ENCODE measurements around the gene PTPN4. TPM values are rescaled to one million over a fixed set of nuclear protein-coding genes. Genes with fewer than 3 reads are reported as not detected.

Gene PTPN4
- total RNA-seq, 1 experiment from 2014 or later: 46.8 TPM

- peak; percentile 66 to 70 for TF ChIP-seq CTCF (IDR thresholded peaks at IDR 0.05; ENCODE audit: insufficient read depth in 1 of 2, low read depth in 1 of 2, low read length in 1 of 2, severe bottlenecking in 1 of 2, unreplicated experiment in 1 of 2)
- BruUV-seq (replicated peaks): no TSS peak
- intact Hi-C loops (cut with micrococcal nuclease; ENCODE audit: unreplicated experiment): loop anchor here (1.0 to 10.0 kb wide), 4 partner anchors 50 to 422 kb away; partner anchors contain the start of gene EPB41L5
- Histone ChIP-seq H3K9me3 (no peaks in the 10 kb centered on the region), H3K4me1 (no peaks in the 10 kb centered on the region), H3K27me3 (replicated peaks; ENCODE audit: control insufficient read depth, insufficient read depth, low read length) (no peaks in the 10 kb centered on the region), H3K36me3 (ENCODE audit: control insufficient read depth, insufficient read depth, low read length) (no peaks in the 10 kb centered on the region), H3K4me3 (ENCODE audit: low read depth, low read length) (no peak overlapping the region)
- H3K27me3 Mint-ChIP-seq (ENCODE audit: insufficient read depth, unreplicated experiment): peaks cover 5% of the 10 kb centered on the region
- peak in 1 of 2 experiments; percentile 66 for DNase-seq
- ChIA-PET CTCF (interaction anchor here (1.5 kb wide), 1 partner anchor 70 kb away, joined by 14 read pairs; no protein-coding TSS in a partner anchor), POLR2A (no interaction called here)
- peaks cover 1% of the 10 kb centered on the region for H3K4me1 Mint-ChIP-seq (ENCODE audit: low read depth, unreplicated experiment)
- H3K36me3 Mint-ChIP-seq (ENCODE audit: insufficient read depth, unreplicated experiment): no peaks in the 10 kb centered on the region
- no peaks in the 10 kb centered on the region for H3K9me3 Mint-ChIP-seq (ENCODE audit: unreplicated experiment)
- H3K27ac Mint-ChIP-seq (ENCODE audit: unreplicated experiment): no peak overlapping the region
- no peak overlapping the region for H3K4me3 Mint-ChIP-seq (ENCODE audit: unreplicated experiment)
Measured at GRCh38 chr2:119753041-119753929, 6.4 kb upstream of the PTPN4 start.

GRCh38 chr2:119753930-119754321 is 5.8 kb upstream of the PTPN4 start:
- Mint-ChIP-seq H3K36me3 (ENCODE audit: insufficient read depth, unreplicated experiment) (no peaks in the 10 kb centered on the region), H3K27me3 (ENCODE audit: insufficient read depth, unreplicated experiment) (peaks cover 5% of the 10 kb centered on the region), H3K9me3 (ENCODE audit: unreplicated experiment) (no peaks in the 10 kb centered on the region), H3K4me3 (ENCODE audit: unreplicated experiment) (no peak overlapping the region), H3K4me1 (ENCODE audit: low read depth, unreplicated experiment) (peaks cover 7% of the 10 kb centered on the region), H3K27ac (ENCODE audit: unreplicated experiment) (no peak overlapping the region)
- no peak for DNase-seq
- no peak for TF ChIP-seq CTCF (IDR thresholded peaks at IDR 0.05; ENCODE audit: insufficient read depth in 1 of 2, low read depth in 1 of 2, low read length in 1 of 2, severe bottlenecking in 1 of 2, unreplicated experiment in 1 of 2)
- no peak overlapping the region for H3K4me3 ChIP-seq (ENCODE audit: low read depth, low read length)
- H3K36me3 ChIP-seq (ENCODE audit: control insufficient read depth, insufficient read depth, low read length): no peaks in the 10 kb centered on the region
- POLR2A ChIA-PET: no interaction called here
- H3K27me3 ChIP-seq (replicated peaks; ENCODE audit: control insufficient read depth, insufficient read depth, low read length): no peaks in the 10 kb centered on the region
- no TSS peak for BruUV-seq (replicated peaks)
- CTCF ChIA-PET: interaction anchor here (1.5 kb wide), 1 partner anchor 70 kb away, joined by 14 read pairs; no protein-coding TSS in a partner anchor
- no peaks in the 10 kb centered on the region for H3K9me3 ChIP-seq
- no peaks in the 10 kb centered on the region for H3K4me1 ChIP-seq
- intact Hi-C loops (cut with micrococcal nuclease; ENCODE audit: unreplicated experiment): loop anchor here (1.0 to 10.0 kb wide), 4 partner anchors 51 to 421 kb away; partner anchors contain the start of gene EPB41L5

DNA sequence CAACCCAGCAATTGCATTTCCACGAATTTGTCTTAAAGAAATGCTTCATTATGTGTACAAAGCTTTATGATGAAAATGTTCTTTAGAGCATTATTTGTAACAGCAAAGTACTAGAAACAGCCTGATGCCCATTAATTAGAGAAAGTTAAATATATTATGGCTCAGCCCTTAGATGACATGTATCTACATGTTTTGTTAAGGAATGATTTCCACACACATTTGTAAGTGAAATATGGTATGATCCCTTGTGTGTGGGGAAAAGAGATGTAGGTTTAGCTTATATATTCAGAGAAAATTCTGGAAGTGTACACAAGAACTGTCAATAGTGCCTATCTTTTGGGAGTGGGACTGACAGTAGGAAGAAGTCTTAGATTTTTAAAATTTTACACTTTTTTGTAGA is 3.8 kb upstream of the PTPN4 start:
- H3K4me3 Mint-ChIP-seq (ENCODE audit: unreplicated experiment): no peak overlapping the region

More for the DNA sequence above, 3.8 kb upstream of the PTPN4 start:
- Mint-ChIP-seq H3K9me3 (ENCODE audit: unreplicated experiment) (no peaks in the 10 kb centered on the region), H3K27ac (ENCODE audit: unreplicated experiment) (no peak overlapping the region), H3K36me3 (ENCODE audit: insufficient read depth, unreplicated experiment) (peaks cover 11% of the 10 kb centered on the region), H3K4me1 (ENCODE audit: low read depth, unreplicated experiment) (peaks cover 9% of the 10 kb centered on the region), H3K27me3 (ENCODE audit: insufficient read depth, unreplicated experiment) (no peaks in the 10 kb centered on the region)
- BruUV-seq (replicated peaks): no TSS peak
- H3K4me3 ChIP-seq (ENCODE audit: low read depth, low read length): no peak overlapping the region
- no peak for TF ChIP-seq CTCF (IDR thresholded peaks at IDR 0.05; ENCODE audit: insufficient read depth in 1 of 2, low read depth in 1 of 2, low read length in 1 of 2, severe bottlenecking in 1 of 2, unreplicated experiment in 1 of 2)
- intact Hi-C loops (cut with micrococcal nuclease; ENCODE audit: unreplicated experiment): loop anchor here (10.0 kb wide), 1 partner anchor 259 kb away; the partner anchor contains the start of gene EPB41L5
- ChIA-PET POLR2A (interaction anchor here (0.5 kb wide), 1 partner anchor 31 kb away, joined by 3 read pairs; no protein-coding TSS in a partner anchor), CTCF (interaction anchor here (0.6 kb wide), 1 partner anchor 341 kb away, joined by 3 read pairs; no protein-coding TSS in a partner anchor)
- no peaks in the 10 kb centered on the region for H3K4me1 ChIP-seq
- no peaks in the 10 kb centered on the region for H3K36me3 ChIP-seq (ENCODE audit: control insufficient read depth, insufficient read depth, low read length)
- DNase-seq: no peak
- no peaks in the 10 kb centered on the region for H3K9me3 ChIP-seq
- H3K27me3 ChIP-seq (replicated peaks; ENCODE audit: control insufficient read depth, insufficient read depth, low read length): no peaks in the 10 kb centered on the region

All from Caco-2 (cell line).